GM18868 (cell line): Measurements from ENCODE around the gene ARRDC2.
A peak's percentile ranks its signal among the peaks of the same experiment; 100 is the strongest.
"Not testable (repeated sequence)": the region's sequence is repeated elsewhere in the genome, so short reads cannot be mapped to it uniquely, and the experiment has no call there.

Source experiments
- ATAC-seq: cut with Tn5 transposase; IDR thresholded peaks from one replicate; pipeline ENCODE4 v1.9.1; 2021; ENCODE audit warnings: mild to moderate bottlenecking, moderate library complexity; ENCODE audit not compliant: unreplicated experiment

Gene ARRDC2

DNA sequence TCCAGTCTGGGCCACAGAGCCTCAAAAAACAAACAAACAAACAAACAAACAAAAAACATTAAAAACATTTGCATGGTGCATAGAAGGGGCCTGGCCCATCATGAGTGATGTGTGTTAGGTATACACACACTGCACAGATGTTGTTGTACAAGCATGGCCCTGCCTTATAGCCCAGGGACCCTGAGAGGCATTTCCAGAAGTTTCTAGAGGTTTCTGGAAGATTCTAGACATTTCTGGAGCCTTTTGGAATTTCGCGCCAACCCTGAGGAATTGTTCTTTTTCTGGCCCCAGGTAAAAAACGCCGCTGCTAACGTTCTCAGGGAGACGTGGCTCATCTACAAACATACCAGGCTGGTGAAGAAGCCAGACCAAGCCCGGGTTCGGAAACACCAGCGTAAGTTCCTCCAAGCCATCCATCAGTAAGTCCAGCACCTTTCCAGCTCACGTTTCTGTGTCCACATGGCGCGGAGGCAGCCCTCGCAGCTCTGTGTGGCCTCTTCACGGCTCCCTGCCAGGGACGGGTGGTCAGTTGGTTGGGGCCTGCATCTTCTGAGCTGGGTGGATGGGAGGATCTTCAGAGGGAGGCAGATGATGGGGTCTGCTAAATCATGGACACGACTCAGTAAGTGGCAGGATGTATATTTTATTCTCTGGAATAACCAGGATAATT is 18.4 kb upstream of the ARRDC2 start:
- no peak for ATAC-seq

DNA sequence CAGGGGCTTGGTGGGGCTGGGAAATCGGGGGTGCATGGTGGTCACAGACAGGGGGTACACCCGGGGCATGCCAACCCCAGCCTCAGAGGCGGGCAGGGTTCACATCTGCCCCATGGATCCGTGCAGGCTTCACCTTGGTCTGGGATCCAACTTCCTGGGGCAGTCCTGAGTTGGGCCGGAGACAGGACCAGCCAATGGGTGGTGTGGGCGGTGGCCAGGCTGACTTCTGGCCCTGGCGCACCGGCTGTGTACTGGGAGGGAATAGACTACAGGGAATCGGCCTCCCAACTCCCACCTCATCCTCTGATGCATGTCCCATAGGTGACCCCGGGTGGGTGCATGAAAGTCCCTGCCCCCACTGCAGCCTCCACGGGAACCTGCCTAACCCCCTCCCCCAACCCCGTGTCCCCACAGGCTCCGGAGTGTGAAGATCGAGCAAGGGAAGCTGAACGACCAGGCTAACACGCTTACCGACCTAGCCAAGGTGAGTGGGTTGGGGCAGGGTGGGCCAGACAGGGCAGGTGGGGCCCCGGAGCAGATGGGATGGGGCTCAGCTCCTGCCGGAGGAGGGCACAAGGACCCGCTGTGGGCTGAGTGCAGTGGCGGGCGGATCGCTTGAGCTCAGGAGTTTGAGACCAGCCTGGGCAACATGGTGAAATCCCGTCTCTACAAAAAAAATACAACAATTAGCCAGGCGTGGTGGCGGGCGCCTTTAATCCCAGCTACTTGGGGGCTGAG is 14.7 kb upstream of the ARRDC2 start:
- ATAC-seq = no peak

DNA sequence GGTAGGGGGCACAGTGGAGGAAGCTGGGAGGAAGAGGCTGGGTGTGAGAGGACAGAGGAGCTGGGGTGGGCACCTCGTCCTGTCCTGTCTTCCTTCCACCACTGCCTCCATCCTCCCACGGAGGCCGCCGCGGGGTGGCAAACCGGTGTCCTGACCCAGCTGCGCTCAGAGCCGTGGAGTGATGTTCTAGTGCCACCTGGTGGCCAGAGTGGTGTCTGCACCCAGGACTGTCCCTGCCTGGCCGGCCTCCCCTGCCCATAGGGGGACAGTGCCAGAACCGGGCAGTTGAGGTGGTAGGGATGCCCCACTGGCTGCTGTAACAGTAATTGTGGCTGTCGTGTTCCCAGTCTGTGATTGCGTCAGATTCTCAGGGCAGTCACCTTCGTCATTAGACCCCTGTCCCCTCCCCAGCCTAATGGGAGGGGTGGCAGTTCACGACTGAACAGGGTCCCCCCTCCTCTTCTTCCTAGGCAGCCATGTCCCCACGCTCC is 11.1 kb upstream of the ARRDC2 start:
- ATAC-seq = no peak

DNA sequence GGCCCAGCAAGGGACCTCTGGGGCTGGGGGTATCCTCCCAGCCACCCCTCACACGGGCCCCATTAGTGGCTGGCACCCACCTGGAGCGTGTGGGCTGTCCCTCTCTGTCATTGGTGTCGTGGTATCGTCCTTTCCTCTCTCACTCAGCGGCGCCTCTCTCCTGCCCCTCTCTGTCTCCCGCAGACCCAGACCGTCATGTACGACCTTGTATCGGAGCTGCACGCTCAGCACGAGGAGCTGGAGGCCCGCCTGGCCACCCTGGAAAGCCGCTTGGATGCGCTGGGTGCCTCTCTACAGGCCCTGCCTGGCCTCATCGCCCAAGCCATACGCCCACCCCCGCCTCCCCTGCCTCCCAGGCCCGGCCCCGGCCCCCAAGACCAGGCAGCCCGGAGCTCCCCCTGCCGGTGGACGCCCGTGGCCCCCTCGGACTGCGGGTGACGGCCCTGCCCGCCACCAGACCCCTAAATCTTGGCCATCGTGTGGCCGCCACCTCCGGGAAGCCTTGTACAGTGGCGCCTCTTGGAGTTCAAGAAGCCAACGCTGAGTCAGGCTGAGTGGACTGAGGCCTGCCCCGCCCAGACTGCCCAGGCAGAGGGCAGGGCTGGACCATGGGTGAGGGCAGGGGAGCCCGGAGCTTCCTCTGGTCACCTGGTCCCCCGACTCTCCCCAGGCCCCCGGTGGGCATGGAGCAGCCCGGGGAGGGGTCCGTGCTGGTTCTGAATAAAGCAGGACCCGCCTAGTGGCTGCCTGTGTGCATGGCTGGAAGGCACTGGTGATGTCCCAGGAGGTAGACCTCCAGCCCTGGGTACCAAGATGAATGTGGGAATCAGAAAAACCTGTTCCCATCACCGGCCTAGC is 9.8 kb upstream of the ARRDC2 start:
- no peak for ATAC-seq

DNA sequence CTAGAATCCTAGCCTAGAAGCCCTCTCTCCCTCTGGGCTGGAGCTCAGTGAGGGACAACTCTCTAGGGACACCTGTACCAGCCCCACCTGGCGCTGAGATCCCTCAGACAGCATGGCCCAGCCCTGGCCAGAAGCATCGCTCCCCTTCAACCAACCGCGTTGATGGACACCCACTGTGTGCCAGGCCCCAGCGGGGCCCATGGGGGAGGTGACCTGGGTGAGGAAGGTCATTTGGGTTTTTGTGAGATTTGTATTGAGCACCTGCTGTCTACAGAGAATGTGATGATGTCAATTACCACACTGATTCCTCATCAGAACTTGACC is 9.2 kb upstream of the ARRDC2 start:
- ATAC-seq = no peak

DNA sequence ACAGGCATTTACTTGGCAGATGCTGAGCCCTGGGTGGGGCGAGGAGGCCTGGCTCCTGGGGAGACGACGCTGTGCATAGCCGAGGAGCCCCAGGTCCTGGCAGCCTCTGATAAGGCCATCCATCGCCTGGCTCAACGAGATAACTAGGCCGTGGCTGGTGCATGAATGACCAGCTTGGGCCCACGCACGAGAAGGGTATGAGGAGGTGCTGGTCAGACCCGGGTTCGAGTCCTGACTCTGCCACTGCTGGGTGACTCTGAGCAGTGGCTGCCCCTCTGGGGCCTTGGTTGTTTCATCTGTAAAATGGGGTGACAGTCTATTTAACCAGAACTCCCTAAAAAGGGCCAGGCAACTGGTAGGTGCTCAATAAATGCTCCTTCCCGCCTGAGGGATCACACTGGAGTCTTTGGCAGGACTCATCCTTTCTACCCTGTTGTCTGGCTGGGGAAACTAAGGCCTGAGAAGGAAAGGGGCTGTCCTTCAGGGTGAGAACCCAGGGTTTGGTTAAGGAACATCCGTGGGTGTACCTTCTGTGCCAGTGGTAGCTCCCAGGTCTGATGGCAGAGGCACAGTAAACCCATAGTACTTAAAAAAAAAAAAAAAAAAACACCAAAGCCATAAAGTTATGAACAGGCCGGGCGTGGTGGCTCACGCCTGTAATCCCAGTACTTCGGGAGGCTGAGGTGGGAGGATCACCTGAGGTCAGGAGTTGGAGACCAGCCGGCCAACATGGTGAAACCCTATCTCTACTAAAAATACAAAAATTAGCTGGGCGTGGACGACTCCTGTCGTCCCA is 8.1 kb upstream of the ARRDC2 start:
- ATAC-seq = no peak

DNA sequence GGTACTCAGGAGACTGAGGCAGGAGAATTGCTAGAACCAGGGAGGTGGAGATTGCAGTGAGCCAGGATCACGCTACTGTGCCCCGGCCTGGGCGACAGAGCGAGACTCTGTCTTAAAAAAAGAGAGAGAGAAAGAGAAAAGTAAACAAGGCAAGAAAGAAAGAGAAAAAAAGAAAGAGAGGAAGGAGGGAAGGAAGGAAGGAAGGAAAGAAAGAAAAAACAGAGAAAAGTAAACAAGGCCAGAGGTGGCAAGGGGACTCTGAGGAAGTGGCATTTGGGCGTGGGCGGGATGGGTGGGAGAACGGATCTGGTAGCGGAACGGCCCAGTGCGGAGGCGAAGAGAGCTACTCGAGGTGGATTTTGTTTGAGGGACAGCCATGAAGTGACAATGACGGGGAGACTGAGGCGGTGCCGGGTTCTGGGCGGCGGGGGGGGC is 7.5 kb upstream of the ARRDC2 start:
- ATAC-seq = no peak

DNA sequence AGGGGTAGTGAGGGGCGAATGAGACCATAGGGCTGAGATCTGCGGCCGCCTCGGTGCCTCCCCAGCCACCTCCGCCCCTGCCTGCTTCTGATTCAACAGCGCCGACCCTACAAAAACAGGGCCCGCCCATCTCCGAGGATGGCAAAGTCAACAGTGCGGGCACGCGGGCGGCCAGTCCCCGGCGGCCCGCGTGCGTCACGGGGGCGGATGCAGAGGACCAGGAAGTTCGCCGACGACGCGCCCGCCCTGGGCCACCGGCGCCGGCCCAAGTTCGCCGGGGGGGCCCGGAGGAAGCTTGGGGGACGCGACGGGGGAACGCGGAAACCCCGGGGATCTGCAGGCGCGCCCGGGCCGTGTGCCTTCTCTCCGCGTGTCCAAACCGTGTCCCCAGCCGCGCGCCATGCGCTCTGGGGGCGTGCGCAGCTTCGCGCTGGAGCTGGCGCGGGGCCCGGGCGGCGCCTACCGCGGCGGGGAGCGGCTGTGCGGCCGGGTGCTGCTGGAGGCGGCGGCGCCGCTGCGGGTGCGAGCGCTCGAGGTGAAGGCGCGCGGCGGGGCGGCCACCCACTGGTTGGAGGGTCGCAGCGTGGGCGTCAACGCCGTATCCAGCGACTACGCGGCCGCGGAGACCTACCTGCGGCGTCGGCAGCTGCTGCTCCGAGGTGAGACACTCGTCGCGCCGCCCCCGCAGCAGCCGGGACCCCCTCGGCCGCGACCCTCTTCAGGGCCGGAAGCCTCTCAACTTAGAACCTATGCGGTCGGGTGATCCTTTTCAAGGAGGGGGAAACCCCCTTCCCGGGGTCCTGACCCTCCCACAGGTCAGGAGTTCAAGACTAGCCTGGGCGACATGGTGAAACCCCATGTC is 6.8 kb upstream of the ARRDC2 start:
- peak; percentile 73 for ATAC-seq

DNA sequence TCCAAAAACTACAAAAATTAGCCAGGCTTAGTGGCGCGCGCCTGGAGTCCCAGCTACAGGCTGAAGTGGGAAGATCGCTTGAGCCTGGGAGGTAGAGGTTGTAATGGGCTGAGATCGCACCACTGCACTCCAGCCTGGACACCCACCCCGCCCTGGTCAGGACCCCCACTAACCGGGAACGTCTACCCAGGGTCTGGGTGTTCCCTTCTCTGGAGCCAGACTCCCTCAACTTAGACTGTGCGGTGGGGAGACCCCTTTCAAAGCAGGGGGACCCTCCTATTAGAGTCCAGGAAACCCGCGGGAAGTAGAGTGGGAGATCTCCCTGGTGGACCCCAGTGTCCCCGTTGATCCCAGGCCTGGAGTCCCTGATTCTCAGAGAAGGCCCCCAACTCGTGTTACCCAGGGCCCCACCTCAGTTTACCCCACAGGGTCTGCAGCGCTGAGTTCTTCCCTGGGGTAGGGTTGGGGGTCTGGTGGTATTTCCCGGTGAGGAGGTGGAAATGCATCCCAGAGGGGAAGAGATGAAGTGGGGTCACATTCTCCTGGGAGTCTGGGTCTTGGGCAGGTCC is 6.1 kb upstream of the ARRDC2 start:
- no peak for ATAC-seq

DNA sequence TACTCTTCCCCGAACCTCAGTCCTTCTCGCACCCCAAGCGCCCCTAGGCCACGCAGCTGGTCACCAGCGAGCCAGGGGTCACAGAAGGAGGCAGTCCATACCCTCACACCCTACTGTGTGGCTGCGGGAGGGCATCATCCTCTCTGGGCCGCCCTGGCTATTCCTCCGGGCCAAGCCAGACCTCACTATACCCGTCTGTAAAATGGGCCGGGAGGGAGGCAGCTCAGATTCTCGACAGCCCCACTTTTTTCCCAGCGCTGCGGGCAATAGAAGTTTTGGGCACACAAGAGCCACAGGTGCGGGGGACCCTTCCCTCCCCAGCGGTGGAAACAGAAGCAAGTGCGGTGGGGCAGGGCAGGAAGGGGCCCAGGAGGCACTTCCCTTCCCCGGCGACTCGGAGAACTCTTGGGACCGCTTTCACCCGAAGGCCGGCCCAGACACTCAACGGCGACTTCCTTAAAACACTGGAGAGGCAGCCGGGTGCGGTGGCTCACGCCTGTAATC is 5.6 kb upstream of the ARRDC2 start:
- no peak for ATAC-seq

DNA sequence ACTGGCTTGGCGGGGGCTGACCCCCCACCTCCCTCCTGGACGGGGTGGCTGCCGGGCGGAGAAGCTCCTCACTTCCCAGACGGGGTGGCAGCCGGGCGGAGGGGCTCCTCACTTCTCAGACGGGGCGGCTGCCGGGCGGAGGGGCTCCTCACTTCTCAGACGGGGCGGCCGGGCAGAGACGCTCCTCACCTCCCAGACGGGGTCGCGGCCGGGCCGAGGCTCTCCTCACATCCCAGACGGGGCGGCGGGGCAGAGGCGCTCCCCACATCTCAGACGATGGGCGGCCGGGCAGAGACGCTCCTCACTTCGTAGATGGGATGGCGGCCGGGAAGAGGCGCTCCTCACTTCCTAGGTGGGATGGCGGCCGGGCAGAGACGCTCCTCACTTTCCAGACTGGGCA is 2.2 kb upstream of the ARRDC2 start:
- not testable (repeated sequence) for ATAC-seq

DNA sequence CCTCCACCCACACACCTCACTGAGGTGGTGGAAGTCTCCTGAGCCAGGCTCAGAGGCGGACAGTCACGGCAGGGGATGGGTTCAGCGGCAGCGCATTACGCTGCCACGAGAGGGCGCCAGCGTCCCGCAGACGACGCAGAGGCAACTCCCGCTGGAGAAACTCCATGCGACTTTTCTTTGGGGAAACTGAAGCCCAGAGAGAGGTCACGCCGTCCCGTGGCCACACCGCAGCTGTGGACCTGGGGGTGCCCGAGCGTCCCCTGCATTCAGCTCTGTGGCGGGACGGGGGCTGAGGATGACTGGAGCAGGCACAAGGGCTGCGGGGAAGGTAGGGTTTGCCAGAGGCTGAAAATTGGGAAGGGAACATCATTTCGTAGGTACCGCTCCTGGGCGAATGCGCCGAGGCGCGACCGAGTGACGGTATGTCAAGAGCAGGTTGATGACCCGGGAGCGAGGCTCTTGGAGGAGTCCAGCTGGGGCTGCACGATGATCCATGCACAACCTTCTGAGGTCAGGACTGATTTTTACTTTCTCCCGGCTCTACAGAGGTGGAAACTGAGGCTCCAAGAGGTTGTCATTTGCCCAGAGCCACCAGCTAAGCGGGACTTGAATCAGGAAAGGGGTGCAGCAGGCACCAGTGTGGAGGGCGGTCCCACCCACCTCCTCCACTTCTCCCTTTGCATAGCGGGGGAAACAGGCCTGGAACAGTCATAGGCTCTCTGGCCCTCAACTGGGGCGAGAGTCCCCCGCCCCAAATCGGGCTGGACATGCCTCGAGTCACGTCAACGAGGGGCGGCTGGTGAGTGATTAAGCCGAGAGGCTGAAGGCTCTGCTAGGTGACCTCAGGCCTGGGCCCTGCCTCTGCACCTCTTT is 690 bp upstream of the ARRDC2 start:
- peak; percentile 21 for ATAC-seq

DNA sequence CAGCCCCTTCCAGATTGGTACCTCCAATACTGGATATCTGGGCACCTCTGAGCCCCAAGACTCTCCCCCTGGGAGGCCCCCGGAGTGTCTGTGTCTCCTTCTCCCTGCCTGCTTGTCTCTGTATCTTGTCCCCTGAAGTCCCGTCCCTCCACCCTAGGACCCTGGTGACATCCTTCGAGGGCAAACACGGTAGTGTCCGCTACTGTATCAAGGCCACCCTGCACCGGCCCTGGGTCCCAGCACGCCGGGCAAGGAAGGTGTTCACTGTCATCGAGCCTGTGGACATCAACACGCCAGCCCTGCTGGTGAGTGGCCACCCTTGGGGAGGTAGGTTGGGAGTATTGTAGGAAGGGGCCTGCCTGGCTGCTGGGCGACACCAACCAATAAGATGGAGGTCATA is 844 bp downstream of the ARRDC2 start:
- no peak for ATAC-seq

DNA sequence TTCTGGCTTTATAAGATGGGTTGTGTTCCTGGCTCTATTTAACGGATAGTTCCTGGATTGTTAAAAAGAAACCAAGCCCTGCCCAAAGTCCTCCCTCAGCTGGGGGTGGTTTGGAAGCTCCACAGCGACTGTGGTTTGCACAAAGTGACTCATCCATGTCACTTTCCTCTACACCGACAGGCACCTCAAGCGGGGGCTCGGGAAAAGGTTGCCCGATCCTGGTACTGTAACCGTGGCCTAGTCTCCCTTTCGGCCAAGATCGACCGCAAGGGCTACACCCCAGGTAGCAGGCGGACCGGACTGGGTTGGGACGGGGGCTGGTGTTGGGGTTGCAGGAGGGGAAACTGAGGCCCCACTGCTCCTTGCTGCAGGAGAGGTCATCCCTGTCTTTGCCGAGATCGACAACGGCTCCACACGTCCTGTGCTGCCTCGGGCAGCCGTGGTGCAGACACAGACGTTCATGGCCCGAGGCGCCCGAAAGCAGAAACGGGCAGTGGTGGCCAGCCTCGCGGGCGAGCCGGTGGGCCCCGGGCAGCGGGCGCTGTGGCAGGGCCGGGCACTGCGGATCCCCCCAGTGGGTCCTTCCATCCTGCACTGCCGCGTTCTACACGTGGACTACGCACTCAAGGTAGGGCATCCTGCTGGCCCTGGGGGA is 1.6 kb downstream of the ARRDC2 start:
- no peak for ATAC-seq

DNA sequence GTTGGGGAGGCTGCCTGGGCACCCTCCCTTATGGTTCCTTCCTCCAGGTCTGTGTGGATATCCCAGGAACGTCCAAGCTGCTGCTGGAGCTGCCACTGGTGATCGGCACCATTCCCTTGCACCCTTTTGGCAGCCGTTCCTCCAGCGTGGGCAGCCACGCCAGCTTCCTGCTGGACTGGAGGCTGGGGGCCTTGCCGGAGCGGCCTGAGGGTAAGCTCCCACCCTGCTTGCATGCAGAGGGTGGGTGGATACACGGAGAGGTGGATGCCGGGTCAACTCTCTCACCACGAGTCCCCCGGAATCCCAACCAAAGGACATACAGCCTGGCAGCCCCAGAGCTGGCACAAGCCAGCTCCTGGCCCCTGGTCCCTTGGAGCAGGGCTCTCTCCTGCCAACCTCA is 2.2 kb downstream of the ARRDC2 start:
- ATAC-seq = no peak

DNA sequence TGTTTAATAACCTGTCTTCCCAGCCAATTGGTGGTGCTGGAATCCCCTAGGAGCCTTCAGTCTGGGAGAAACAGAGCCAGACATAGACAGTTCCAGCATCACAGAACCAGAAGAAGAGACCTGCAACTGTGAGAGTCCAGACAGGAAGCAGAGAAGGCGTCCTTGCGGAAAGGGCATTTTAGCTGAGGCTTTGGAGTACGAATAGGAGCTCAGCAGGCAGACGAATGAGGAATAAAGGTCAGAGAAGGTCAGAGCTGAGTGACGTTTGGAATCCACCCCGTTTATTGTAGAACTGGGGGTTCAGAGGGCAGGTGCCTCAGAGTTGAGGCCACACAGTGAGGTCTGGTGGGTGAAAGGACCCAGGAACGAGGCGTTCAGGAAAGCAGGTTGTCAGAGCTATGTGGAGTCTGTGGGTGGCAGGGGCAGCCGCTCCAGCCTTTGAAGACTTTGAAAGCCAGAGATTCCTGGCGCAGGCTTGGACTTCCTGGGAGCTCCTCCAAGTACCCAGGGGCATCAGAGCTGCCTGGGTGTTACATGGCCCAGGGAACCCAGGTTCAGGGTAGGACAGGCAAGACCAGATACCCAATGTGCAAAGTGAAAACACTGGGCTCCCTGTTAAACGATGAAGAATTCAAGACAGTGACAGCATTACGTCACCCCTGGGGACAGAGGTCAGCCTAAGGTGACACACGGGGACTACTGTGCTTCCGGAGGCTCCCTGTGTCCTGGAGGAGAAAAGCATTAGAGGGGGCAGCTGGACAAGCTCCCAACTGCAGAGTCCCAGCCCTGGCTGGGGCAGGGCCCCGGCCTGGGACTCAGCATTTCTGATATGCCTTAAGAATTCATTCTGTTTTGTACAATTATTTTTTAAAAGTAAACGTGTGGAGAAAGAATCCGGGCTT is 5.5 kb downstream of the ARRDC2 start:
- ATAC-seq = no peak

DNA sequence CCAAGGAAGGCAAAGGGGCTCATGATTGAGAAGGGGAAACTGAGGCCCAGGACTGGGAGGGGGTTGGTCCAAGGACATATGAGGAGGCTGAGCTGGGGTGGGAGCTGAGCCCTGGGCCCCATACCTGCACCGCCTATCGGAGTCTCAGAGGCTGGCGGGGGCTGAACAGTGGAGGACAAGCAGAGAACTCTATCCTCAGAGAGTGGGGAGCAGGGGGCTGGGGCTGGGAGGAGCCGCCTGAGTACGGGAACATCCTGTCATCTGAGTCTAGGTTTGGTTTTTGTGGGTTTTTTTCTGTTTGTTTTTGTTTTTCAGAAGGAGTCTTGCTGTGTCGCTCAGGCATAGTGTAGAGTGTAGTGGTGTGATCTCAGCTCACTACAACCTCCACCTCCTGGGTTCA is 6.2 kb downstream of the ARRDC2 start:
- ATAC-seq = no peak
